ENCODE data around the gene FGFR2. TPM values are rescaled to one million over a fixed set of nuclear protein-coding genes. Genes with fewer than 3 reads are reported as not detected.
A peak's percentile ranks its signal among the peaks of the same experiment; 100 is the strongest.
"Not testable (repeated sequence)": the region's sequence is repeated elsewhere in the genome, so short reads cannot be mapped to it uniquely, and the experiment has no call there.

FGFR2 gene
- polyA plus RNA-seq, 12 donors: 0.64 to 108 (median 1.6) TPM; not detected in 1

DNA sequence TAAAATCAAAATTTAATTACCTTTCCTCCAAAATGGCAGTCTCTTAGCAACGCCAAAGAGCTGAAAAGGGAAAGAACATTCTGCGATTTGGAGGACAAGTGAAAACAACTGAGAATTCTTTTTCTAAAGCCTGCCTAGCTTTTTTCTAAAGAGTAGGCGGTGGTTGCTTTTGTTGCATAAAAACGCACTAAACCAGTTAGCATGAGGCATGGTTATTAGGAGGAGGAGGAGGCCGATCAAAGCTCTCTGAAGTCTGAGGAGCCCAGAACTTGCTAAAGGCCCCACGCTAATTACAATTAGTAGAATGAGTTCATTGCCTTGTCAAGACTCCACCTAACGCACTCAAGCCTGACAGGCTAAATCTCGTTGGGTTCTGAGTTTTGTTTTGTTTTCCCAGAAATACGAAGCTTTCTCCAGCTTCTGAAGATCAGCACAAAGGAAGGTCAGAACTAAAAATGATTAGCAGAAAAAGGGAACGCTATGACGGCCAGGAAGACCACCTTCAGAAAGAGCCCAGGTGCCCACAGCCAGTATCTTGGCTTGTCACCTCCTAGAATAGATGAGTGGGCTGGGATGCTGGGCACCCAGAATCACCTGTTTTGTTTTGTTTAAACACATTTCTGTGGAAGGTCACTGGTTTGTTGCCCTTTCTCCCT lies 72.0 kb downstream of the FGFR2 start:
- no peak for DNase-seq

DNA sequence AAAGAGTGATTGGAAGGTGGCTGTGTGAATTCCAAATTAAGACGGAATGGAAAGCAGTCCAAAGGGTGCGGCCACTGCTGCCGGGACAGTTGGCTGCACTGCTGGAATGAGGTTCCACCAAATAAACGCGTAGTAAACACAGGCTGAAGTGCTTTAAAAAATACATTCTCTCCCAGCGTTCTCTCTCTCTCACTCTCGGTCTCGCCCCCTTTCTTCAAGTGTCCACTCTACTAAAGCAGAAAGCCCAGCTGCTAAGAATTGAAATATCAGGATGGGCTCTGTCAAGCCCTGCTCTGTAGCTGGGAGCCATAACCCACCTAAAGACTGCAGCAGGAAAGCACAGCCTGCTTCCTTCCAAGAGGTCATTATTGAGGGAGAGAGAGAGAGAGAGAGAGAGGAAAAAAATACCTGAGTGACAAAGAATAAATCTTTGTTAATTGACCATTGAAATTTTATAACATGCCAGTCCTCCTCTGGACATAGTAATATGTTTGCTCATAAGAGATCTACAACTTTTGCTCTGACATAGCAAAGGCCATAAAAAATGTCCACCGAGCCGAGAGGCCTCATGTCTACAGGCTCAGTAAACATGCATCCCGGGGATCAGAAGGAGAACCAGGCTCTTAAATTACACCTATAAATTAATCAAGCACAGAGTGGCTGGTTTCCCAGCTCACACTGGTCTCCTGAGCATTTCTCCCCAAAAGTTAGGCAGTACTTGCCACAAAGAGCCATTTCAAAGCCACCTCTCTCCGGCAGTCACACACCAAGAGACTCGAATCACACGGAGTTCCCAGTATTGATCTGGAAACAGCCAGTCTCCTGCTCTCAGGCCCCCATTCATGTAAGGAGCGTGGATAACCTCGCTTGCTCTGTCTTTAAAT lies 72.8 kb downstream of the FGFR2 start:
- peak; percentile 51 for DNase-seq

- no peak for DNase-seq
Measured at GRCh38 chr10:121524157-121524817, 74.0 kb downstream of the FGFR2 start.

DNA sequence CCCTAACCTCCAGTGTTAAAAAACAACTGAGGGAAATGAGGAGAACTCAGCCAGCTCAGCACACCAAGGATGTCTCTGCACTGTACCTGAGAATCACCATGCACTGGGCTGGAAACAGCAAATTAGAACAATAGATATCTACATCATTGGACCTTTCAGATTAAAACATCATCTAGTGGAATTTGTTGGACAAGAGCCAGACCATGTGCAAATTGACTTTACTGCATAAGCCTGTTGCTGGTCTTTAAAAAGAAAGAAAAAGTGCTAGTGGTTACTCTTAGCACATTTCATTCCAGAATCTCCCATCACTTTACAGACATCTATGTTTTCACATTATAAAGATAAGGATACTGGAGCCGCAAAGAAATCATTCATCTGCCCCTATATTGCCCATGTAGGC lies 75.4 kb downstream of the FGFR2 start:
- no peak for DNase-seq

DNA sequence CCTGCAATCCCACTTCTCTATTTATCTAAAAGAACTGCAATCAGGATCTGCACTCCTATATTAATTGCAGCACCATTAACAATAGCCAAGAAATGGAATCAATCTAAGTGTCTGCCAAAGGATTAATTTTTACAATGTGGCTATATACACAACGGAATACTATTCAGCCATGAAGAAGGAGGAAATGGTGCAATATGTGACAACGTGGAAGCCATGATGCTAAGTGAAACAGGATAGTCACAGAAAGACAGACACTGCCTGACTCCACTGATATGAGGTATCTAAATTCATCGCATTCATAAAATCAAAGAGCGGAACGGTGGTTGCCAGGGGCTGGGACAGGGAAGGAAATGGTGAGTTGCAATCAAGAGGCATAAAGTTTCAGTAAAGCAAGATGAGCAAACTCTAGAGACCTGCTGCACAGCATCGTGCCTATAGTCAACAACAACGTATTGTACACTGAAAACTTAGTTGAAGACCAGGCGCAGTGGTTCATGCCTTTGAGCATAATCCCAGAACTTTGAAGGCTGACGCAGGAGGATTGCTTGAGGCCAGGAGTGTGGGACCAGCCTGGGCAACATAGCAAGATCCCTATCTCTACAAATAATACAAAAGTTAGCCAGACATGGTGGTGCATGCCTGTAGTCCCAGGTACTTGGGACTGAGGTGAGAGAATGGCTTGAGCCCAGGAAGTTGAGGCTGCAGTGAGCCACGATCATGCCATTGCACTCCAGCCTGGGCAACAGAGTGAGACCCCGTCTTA lies 76.3 kb downstream of the FGFR2 start:
- DNase-seq: no peak

- not testable (repeated sequence) for DNase-seq
Measured at GRCh38 chr10:121520526-121520925, 77.7 kb downstream of the FGFR2 start.

- no peak for DNase-seq
Measured at GRCh38 chr10:121519901-121520493, 78.2 kb downstream of the FGFR2 start.

DNA sequence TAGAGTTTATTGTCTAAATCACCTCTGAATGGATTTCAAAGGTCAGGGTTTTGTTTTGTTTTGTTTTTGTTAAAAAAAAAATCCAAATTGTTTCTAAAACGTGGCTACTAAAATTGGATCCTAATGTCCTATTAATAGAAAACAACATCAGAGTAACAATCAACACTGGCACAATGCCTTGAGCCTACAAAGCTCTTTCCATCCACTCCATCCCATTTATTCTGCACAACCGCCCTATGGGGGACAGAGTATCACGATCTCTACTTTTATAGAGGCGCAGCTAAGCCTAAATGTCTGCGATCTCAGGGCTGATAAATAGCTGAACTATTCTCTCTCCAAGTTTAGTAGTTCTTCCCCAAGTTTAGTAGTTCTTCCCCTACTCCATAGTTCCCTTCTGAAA lies 78.8 kb downstream of the FGFR2 start:
- no peak for DNase-seq

- DNase-seq: no peak
Measured at GRCh38 chr10:121518333-121518732, 79.9 kb downstream of the FGFR2 start.

- no peak for DNase-seq
Measured at GRCh38 chr10:121516093-121516865, 82.0 kb downstream of the FGFR2 start.

GRCh38 chr10:121514141-121514865 lies 83.9 kb downstream of the FGFR2 start:
- no peak for DNase-seq

DNA sequence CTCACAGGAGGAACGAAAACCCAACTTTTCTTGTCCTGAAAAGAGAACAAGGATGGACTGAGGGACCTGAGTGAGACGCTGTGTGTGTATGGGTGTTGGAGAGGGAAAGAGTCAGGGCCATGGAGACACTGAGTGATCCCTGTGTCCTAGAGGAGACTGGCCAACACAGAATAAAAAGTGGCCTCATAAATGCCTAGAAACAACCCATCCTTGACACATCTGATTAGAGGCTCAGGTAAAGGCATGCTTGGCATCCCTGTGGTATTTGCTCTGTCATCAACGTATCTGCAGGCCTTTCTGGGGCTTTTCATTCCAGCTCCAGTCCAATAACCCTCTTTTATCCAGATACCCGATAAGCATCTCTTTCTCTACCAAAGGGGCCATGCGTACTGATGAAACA lies 86.3 kb downstream of the FGFR2 start:
- no peak for DNase-seq

DNA sequence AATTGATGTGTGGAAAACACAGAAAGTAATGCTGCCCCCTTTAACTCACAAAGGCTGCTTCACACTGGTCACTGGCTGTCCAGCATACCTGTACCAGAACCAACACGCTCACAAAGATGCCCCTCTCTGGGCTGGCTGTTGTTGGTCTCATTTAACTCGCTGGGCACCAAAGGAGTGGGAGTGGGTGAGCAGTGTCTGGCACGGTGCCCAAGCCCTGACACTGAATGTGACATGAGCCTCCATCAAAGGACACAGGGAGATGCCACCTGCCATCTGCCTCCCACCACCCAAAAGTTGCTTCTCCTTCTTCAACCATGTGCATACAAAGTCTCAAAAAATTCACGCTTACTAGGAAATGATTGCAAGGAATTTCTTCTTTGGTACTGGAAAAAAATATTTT lies 86.8 kb downstream of the FGFR2 start:
- DNase-seq: no peak

DNA sequence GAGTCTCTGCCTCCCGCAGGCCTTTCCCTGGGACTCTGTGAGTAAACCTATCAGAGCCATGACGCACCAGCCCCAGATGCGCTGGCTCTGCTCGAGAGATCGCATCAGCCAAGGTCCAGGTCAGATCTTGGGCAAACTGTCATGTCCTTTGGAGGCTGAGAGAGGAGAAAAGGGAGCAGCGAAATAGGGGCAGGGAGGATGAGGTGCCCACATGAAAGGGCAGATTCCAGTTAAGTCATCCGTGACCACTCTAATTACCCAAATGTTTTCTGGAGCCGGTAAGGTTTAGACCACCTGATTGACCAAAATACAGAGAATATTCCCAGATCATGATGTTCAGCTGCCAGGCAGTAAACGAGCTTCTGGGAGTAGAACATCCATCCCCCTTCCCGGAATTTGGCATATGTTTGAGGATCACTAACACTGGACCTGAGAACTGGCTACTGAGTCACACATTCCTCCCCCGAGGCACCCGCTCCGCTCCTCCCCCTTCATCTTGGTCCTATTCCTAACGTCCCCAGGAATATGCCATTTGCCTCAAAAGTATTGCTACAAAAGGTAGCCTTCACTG lies 88.0 kb downstream of the FGFR2 start:
- no peak for DNase-seq

GRCh38 chr10:121509796-121510195 lies 88.4 kb downstream of the FGFR2 start:
- DNase-seq: no peak

- no peak for DNase-seq
Measured at GRCh38 chr10:121509112-121509511, 89.1 kb downstream of the FGFR2 start.

GRCh38 chr10:121503587-121504051 lies 94.6 kb downstream of the FGFR2 start:
- no peak for DNase-seq

DNA sequence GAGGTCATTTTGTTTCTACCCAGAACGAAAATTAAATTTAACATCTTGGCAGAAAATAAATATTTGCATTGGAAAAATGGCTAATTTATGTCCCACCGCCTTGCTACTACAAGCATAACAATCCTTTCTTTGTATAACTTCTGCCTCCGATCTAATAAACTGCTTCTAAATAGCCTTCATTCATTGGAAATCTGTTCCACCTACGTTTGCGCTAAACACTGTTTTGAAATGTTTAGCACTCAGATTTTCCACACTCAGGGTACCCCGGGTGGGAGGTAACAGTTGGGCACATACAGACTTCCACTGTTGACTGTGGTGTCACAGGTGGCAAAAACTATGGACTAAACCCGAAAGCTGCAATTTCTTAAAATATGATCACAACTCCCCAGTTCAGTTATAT lies 96.4 kb downstream of the FGFR2 start:
- DNase-seq: no peak

DNA sequence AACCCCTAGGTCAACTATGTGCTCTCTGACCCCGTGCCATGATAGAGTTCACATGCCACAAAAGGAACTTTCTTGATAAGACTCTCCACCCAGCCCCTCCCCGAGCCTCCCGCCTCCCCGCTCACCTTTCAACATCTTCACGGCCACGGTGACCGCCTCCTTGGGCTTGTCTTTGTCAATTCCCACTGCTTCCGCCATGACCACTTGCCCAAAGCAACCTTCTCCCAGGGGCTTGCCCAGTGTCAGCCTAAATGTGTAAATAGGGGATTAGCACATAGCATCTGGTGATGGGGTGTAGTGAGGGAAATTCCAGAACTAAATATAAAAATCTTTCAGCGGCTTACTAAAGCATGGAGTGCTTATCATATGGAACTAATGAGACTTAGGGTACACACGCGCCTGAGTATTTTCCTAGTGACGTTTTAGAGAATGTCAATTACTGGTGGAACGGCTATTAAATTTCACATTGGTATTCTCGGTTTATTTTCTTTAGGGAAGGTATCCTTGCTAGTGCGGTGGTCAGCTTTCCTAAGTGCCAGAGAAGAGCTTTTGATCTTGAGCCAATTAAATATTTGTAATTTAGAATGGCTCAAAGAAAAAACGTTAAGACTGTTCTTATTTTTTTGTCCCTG lies 97.4 kb downstream of the FGFR2 start:
- no peak for DNase-seq

All from muscle of arm (tissue), 12 donors.